Endometrium (tissue), 2 donors: ENCODE data around the gene HMGXB3.

Experiments
- FAIRE-seq: peaks from 2 replicates; lab custom pipeline; 2012; peaks lifted over from hg19 to GRCh38; lab: Jason Lieb, UNC
- donor health status: control.
- donor health status: control.

Gene HMGXB3

DNA sequence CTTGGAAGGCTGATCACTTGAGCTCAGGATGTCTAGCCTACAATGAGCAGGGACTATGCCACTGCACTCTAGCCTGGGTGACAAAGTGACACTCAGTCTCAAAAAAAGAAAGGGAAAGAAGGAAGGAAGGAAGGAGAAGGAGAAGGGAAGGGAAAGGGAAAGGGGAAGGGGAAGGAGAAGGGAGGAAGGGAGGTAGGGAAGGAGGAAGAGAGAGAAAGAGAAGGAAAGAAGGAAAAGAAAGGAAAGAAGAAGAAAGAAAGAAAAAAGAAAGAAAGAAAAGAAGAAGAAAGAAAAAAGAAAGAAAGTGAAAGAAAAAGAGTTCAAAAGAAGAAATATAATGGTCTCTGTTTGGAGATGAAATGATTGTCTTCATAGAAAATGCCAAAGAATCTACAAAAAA, 96.6 kb downstream of the HMGXB3 start:
- FAIRE-seq: no peak

DNA sequence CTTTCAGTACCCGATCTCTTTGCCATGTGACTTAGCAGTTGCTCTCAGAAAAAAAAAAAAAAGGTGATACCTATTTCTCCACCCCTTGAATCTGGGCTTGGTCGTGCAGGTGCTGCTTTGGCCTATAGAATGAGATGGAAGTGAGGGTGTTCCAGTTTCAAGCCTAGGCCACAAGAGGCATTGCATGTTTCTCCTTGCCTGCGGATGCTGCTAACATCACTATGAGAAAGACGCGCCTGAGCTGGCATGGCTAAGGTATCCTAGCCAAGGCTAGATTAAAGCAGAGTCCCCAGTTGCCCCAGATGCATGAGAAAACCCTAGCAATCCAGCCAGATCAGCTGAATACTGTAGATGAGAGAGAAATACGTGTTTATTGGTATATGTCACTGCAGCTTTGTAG, 100.5 kb downstream of the HMGXB3 start:
- FAIRE-seq: no peak
